Activated T-cell treated with anti-CD3 and anti-CD28 coated beads, Interleukin-2, amount 50 U/mL, for 1 hour (primary cell): ENCODE measurements around the gene IMPG2.

Experiments used
- DNase-seq: peaks from one replicate; pipeline ENCODE4 v3.0.0-alpha.2; 2020

IMPG2 gene

DNA sequence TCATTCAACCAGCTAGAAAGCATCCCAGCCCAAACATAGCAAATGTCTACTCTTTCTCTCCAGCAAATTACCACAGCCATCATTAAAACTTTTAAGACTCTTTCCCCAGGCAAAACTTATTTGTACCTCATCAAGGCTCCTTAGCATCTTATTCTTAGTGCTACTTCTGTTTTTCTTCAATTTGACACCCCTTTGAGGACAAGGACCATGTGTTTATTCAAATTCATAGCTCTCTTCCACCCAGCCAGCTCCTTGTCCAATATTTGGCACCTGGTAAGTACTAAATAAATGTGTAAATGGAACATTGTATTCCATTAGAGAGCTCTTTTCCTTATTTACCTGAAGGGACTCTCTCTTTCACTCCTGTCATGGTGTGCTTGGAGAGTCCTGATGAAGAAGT lies 89.8 kb downstream of the IMPG2 start:
- DNase-seq, result no peak

DNA sequence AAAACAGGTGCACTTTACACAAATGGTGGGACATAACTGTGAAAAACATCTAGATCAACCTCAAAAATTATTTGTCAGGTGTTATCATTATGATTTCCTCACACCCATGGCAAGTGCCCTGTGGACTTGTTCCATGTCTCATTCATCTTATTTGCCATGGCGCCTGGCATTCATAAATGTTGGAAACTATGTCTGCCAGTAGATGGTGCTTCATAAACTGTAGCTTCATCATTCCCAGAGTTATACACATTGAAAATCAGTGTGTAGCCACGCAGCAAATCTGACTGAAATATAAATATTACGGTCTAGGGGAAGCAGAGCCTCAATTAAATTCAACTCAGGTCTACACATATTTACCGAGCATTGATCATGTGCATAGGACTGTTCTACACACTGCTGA lies 90.7 kb downstream of the IMPG2 start:
- DNase-seq, result no peak

DNA sequence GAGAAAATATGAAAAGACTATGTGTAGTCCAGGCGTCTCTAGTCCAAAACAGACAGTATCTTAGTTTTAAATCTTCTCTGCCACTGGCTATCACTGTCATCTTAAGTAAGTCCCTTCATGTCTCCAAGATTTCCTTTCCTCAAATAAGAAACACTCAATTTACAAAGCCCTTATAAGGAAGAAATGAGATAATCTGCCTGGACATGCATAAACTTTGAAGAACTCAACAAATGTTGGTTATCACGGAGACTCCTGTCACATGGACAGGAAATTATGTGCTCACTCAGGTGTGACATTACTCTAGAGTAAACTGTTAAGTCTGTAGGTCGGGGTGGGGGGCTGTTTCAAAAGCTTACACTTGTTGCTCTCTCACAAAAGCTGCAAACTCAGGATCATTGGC lies 91.9 kb downstream of the IMPG2 start:
- DNase-seq, result no peak

DNA sequence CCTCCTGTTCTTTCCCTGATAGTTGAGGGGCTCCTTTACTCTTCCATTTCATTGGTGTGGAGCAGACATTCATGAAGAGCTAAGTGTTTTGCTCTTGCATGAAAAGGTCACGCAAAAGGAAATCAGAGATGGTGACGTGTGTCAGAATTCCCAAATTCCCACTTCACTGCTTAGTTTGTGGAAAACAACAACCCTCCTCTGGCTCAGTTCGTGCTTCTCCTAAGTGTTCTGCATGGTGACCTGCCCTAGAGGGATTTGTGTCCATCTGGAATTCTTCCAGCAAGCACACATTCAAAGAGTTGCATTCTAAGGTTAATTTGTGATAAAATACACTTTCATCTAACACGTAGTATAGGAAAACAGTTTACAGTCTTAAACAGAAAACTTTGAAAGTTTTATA lies 95.6 kb downstream of the IMPG2 start:
- DNase-seq, result no peak

DNA sequence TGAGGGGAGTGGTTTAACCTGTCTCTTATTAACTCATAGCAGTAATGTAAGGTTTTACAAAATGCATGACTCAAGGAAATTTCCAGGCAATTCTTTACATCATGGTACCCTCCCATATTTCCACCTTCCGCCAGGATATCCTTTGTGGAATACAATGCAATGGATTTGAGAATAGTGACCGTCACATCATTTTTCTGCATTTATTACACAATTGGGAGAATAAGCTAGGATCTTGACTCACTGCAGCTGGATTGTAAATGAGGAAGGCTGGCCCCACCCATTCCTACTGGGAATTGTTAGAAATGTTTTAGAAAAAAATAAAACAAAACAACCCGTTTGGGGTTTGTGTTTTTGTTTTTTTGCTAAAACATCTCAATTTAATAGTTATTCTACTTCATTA lies 97.4 kb downstream of the IMPG2 start:
- DNase-seq, result no peak

DNA sequence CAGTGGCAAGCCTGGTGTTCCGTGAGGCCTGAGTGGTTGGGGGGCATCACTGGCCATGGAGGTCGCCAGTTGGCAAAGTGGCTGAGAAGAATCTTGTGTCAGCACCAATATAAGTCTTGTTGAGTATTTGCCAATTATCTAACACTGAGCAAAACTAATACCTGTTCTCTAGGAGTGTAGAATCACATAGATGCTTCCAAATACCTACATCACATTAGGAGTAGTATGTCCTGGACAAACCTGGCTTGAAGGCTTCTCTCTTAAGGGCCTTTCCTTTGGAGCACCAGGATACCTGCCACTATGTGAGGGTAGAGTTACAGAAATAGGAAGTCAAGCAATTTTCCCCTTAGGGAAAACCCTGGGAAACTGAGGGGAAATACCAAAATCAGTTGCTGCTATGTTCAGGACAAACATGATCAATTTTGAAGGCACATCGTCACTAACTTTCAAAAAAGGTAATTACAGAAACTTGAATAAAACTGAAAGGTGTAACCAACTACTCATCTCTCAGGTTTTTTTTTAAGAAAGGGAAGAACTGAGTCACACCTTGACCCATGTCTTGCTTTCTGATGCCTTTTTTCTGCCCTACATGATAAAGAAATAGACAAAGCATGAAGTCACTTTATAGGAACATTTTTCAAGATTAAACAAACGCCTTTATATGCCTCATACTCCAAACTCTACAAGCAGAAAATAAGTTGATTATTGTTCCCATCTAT lies 100.4 kb downstream of the IMPG2 start:
- DNase-seq, result no peak

DNA sequence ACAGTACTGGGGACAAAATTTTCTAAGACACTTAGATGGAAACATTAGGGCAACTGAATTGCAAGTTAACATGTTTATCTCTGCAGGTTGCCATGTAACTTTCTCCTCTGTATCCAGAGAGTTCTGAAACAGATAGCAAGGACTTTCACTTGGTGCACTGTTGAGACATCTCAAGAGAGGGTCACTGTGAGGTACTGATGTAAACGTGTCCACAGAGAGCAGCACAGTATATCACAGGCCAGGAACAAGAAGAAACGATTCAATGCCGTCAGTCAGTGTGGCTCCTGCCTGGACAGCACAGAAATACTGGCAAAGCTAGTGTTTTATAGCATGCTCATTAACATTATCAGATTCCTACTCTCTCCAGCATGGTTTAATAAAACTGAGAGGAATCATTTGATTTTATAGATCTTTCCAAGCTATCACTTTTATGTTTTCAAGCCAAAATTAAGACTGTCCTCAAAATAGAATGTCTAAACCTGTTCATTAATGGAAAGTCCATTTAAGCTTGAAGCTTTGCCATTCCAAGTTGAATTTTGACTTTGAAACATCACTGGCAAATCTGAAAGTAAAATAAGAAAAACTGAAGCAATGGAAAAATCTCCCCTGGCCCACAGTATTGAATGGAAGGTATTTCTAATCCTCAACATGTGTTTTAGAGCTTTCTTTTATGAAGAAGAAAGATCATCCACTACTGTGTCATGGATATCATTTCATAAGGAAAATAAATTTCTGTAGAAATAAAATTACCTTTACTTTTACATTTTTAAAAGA lies 102.7 kb downstream of the IMPG2 start:
- DNase-seq, result no peak

DNA sequence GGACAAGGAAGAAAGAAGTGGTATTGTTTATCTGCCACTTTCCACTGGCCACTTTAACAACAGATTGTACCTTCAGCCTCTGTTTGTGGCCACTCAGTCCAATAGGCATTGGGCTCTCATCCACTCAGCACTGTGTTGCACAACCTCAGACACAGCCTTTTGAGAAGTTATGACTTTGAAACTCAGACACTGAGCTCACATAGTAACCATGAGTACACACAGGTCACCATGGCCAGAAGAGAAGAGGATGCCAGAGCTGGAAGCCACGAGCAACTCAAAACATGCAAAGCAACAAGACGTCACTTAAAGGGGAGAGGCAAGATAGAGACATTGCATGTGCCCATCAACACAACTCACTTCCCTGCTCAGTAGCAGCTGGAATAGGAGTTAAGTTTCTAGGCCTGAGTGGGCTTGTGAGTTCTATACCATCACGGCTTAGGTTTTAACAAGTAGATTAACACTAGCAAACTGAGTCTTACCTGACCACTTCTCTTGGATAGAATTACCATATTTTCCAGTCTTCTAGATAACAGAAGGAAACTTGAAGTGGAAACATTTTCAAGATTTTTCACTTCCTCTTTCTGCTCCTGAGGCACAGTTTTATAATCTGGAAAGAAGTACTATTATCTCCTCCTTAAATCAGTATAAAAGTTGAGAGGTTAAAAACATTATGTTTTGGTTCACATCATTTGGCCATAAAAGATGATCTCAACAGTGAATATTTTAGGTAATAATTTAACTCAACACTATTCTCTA lies 103.5 kb downstream of the IMPG2 start:
- no peak for DNase-seq

DNA sequence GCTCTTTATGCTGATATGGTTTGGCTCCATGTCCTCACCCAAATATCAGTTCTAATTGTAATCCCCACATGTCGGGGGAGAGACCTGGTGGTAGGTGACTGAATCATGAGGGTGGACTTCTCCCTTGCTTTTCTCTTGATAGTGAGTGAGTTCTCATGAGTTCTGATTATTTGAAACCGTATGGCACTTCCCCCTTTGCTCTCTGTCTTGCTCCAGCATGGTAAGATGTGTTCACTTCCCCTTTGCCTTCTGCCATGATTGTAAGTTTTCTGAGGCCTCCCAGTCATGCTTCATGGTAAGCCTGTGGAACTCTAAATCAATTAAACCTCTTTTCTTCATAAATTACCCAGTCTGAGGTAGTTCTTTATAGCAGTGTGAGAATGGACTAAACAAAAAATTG lies 107.6 kb downstream of the IMPG2 start:
- no peak for DNase-seq

DNA sequence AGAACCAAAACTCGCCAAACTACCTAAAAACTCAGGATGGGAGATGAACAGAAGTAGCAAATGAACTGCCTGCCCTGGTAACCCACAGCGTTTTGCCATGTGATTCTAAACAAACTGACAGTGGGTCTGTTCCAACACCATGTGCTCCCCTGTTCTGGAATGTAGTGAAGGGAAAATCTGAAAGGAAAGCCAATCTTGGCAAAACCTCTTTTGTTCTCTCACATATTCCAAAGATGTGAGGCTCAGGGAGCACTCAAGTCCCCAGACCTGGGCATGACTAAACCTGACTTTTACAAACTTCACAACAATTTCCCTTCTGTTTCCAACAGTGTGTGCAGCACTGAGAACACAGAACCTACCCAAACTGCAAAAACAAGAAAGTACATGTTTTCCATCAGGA lies 116.1 kb downstream of the IMPG2 start:
- no peak for DNase-seq

DNA sequence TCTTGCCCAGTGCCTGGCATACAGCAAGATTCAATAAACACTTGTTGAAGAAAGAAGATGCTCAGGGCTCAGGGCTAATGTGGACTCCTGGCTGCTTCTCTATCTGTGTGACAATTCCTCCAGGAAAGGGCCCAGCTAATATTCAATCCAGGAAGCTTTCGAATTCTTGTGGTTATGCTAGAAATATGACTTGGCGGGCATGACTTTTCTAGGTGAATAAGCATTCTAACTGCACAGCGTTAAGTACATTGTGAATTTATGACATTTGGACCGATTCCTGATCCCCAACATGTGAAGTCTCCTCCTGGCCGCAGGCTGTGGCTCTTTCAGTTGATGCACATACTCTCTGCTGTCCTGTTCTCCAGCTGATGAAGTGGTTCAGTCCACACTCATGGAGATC lies 117.0 kb downstream of the IMPG2 start:
- DNase-seq, result no peak

DNA sequence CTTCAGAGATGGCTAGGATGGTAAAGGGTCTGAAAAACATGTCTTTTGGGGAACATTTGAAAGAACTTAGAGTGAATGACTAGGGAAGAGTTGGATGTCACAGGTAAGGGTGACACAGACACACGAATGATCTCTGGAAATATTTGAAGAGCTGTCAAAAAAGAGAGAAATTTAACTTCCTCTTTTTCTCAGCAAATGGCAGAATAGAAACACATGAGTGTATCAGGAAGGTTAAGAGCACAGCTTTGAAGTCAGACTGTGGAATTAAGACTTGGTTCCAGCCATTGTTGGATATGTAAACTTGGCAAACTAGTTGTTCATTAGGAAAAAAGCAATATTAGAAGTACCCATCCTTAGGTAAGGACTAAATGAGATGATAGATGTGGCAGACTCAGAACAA lies 117.7 kb downstream of the IMPG2 start:
- DNase-seq, result no peak

DNA sequence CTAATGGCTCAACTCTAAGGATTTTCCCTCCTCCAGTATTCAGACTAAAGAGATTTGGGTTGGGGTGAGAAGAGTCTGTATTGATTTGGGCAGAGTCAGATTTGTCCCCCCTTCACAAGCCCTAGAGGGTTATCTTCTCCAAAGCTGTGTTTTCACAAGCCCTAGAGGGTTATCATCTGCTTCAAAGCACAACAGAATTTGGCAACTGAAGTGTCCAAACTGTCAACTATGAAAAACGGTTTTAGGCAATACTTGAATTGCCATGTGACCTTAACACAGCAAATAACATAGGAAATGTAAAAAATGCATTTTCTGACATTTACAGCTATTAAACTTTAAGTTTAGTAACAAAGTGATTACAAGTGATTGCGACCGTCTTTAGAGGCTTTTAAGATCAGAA lies 119.9 kb downstream of the IMPG2 start:
- no peak for DNase-seq

DNA sequence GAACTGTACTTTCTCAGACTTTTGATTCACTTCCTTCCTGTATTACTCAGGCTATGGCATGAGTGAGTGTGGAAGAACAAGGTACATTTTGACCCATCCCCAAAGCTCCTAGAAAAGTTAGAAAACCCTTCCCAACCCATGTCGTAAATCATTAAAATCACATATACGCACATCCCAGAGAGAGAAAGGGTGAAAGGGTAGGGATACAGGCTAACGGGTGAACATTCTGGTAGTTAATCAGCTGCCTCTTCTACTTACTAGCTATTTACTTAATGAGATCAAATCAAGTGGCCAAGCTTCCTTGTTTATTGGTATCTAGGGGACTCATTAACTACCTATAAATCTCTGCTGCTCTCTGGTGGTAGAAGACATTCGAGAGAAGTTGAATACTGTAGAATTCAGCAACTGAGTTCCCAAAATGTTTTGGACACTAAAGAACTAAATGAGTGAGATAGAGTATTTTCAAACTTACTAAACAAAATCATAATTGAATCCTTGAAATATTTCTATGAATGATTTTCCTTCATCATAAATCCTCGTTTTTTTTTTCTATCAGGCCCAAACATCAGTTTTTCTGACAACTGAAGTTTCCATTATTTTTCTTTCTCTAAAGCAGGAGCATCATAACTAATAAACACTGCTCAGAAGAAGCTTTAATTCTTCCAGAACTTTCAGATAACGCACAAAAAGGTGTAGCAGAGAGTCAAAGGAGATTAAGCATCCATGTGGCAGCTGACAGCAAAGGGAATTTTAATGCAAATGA lies 124.2 kb downstream of the IMPG2 start:
- no peak for DNase-seq

DNA sequence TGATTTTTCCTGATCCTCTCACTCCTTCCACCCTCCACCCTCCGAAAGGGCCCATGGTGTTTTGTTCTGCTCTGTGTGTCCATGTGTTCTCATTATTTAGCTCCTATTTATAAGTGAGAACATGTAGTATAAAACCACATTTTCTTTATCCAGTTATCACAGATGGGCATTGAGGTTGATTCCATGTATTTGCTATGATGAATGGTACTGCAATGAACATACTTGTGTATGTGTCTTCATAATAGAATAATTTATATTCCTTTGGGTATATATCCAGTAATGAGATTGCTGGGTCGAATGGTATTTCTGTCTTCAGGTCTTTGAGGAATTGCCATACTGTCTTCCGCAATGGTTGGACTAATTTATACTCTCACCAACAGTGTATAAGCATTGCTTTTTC lies 126.0 kb downstream of the IMPG2 start:
- DNase-seq, result no peak

DNA sequence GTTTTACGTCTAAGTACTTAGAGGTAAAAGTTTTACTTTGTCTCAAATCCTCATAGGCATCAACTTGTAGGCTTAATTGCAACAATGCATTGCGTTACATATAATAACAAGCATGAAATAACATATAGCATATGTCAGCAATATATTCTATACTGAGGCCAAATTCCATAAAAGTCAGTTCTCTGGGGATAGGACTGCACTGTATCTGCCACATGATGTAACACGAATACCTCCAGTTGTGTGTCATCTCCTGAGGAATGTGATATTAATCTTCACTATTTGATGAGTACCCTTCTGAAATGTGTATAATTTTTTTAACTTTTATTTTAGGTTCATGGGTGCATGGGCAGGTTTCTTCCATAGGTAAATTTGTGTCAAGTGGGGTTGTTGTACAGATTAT lies 126.4 kb downstream of the IMPG2 start:
- DNase-seq, result no peak

DNA sequence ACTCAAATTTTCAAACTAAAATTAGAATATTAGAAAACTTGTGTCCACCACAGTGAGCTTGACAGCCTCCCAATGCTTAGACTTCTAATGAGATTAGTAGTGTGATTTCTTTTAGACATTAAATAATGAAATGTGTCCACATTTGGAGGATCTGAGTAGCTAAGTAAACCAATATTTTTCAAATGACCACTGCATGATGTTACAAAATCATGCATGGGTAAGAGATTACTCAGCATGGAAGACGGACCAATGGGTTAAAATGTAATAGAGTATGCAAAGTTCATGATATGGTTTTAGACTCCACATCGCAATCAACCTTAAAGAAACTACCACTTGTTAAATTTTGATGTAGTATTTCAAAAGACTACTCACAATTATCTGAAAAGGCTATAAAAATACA lies 130.6 kb downstream of the IMPG2 start:
- no peak for DNase-seq

DNA sequence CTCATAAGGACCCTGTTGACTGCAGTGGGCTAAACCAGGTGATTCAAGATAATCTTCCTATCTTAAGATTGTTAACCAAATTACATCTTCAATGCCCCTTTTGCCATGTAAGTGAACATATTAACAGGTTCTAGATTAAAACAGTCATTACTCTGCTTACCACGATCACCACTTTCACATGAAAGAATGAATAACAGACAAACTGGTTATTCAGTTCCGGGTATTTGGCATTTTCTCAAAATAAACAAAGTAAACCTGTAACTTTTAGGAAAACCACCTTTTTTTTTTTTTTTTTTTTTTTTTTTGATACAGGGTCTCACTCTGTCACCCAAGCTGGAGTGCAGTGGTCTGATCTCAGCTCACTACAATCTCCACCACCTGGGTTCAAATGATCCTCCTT lies 131.2 kb downstream of the IMPG2 start:
- DNase-seq, result no peak

DNA sequence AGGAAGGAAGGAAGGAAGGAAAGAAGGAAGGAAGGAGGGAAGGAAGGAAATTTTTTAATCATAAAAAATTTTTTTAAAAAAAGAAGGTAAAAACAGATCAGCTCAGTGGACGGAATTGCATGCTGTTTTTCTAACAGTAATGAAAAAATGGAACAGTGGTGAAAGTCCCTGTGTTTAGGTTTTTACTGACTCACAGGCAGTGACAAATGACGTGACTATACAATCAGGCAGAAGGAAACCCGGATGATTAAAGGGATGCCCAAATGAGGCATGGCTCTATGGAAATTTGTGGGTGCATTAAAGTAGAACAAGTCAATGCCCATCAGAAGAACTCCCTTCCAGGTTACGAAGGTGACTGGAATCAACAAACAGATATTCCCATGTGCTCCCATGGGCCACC lies 135.0 kb downstream of the IMPG2 start:
- no peak for DNase-seq

DNA sequence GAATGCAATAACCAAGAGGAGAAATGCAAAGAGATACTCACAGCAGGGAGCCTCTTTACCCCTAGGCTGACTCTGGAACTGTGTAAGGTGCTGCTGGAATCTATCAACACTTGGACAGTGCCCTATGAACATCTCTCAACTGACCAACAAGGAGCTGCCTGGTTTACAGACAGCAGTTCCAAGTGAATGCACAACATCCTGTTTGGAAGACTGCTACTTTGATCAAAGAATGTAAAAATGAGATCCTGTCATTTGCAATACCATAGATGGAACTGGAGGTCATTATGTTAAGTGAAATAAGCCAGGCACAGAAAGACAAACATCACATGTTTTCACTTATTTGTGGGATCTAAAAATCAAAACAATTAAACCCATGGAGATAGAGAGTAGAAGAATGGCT lies 136.3 kb downstream of the IMPG2 start:
- DNase-seq, result no peak

DNA sequence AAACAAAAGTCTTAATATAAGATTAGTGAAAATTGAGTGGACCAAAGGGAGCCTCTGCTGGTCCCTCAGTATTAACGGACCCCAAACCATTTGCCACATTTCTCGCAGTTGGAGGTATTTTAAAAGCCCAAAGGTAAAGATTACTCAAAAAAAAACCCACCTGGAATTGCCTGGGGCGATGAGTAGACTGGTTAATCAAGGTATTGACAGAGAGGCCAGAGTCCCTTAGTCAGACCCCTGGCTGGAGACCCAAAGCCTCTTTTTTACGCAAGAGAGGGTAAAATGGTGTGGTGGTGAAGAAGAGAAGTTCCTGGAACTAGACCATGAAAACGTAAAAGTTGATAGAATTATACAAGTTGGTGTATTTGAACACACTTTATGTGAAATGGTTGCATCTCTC lies 137.2 kb downstream of the IMPG2 start:
- DNase-seq, result no peak

DNA sequence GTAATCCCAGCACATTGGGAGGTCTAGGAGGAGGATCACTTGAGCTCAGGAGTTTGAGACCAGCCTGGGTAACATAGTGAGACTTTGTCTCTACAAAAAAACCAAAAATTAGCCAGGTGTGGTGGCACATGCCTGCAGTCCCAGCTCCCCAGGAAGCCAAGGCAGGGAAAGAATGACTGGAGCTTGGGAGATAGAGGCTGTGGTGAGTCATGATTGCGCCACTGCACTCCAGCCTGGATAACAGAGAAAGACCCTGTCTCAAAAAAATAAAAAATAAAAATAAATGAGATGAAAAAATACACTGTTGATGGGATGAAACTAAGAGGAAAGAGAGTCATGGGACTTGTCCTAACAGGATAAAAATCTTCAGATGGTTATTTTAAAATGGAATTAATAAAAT lies 137.6 kb downstream of the IMPG2 start:
- no peak for DNase-seq

DNA sequence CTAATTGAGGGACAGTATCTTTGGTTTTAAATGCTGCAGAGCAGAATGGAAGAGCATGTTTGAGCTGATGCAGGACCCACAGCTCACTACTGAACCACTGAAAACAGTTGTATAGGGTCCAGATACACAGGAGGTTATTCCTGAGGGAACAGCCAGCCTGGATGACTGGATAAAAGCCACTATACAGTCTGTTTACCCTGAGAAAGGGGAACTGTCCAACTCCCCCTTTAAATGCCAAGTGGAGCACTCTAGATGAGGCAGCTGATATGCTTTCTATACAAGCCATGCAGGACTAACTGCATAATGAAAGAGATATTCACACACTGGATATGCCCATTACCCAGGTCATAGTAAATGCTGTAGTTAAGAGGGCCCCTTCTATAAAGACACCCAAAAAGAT lies 138.6 kb downstream of the IMPG2 start:
- no peak for DNase-seq
